NB4 (cell line): Measurements from ENCODE around the gene GNPDA2.

Source experiments
- POLR2A ChIP-seq: IDR thresholded peaks from 2 replicates; pipeline ENCODE4 v1.6.1; 2011; ENCODE audit warnings: mild to moderate bottlenecking; ENCODE audit not compliant: insufficient read length; ENCODE audit errors: extremely low read depth
- TF ChIP-seq, protein P1 (sequence below): IDR thresholded peaks from one replicate; pipeline ENCODE4 v1.5.1; 2012; ENCODE audit warnings: low read depth, low read length

DNA sequence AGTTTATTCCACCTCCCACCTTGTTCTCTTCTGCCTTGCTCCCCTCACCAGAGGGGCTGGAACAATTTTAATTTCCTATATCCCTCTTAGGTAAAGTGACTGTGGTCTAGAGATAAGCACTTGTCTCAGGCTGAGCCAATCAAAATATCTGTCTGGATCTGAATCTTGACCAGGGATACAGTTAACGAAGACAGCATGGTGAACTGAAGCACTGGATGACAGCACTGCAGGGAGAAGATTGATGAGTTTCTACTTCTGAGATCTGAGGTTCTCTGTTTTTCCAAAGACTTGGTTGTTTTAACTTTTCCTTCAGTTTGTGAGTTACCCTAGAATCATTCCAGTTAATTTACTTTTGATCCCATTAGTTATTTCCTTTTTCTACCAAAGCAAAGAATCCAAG is 13.2 kb downstream of the GNPDA2 start:
- no peak for TF ChIP-seq POLR2A
- TF ChIP-seq, protein P1, sequence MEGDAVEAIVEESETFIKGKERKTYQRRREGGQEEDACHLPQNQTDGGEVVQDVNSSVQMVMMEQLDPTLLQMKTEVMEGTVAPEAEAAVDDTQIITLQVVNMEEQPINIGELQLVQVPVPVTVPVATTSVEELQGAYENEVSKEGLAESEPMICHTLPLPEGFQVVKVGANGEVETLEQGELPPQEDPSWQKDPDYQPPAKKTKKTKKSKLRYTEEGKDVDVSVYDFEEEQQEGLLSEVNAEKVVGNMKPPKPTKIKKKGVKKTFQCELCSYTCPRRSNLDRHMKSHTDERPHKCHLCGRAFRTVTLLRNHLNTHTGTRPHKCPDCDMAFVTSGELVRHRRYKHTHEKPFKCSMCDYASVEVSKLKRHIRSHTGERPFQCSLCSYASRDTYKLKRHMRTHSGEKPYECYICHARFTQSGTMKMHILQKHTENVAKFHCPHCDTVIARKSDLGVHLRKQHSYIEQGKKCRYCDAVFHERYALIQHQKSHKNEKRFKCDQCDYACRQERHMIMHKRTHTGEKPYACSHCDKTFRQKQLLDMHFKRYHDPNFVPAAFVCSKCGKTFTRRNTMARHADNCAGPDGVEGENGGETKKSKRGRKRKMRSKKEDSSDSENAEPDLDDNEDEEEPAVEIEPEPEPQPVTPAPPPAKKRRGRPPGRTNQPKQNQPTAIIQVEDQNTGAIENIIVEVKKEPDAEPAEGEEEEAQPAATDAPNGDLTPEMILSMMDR, result no peak
